ENCODE measurements around the gene MGMT.

MGMT gene

DNA sequence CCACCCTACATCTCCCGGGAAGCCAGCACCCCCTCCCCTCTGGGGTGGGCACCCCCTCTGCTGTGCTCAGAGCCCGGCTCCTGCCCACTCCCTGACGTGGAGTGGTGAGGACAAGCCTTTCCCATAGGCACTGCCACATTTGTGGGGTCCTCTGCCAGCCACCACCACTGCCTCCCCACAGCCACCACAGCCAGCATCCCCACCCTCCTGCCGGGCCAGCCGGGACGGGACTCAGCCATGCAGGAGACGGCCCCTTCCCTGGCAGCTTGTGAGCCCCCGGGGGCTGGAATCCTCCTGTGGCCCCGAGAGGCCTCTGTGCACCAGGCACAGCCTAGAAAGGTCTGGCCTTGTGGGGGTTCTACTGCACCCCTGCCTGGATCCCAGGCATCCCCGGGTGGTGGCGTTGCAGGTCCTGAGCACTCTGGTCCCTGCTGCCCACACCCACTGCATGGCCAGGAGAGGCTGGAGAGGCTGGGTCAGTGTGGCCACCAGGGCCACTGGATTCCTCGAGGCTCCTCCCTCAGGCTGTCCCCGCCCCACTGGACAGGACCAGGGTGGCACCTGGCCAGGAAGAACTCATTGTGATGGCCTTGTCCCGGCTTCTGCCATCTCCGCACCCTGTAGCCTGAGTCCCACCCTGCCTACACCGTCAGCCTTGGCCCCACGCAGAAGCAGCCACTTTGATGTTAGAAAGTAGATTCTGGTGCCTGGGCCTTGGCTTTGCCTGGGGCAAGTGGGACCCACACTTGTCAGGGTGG lies 349.0 kb downstream of the MGMT start:
- no peak for DNase-seq

GRCh38 chr10:129816656-129817045 lies 349.6 kb downstream of the MGMT start:
- DNase-seq, result no peak

Data from suppressor macrophage treated with lipopolysaccharide for 4 hours (primary cell).